A549 (cell line): Measurements from ENCODE around the gene GYG2.

Experiments used
- CTCF ChIP-seq: fragments of >200 bp; sonication (Bioruptor Twin); formaldehyde crosslinking; IDR thresholded peaks from 3 replicates; pipeline ENCODE4 v1.5.1; 2016
- FOSL2 ChIP-seq, 2 experiments: fragments of 450-650 bp in 1 of 2; fragments of >200 bp in 1 of 2; sonication (Bioruptor Twin) in 1 of 2; formaldehyde crosslinking; IDR thresholded peaks; 2 replicates each; pipeline versions ENCODE4 v1.5.0 to v1.6.1; 2016 to 2020; ENCODE audit warnings: mild to moderate bottlenecking in 1 of 2, moderate library complexity in 1 of 2
- HDAC2 ChIP-seq: fragments of 200-600 bp; sonication (generic); IDR thresholded peaks from 2 replicates; pipeline ENCODE4 v1.6.1; 2016

GRCh38 chrX:2859197-2859797 lies 30.6 kb downstream of the GYG2 start:
- TF ChIP-seq HDAC2 (no peak), FOSL2 (IDR thresholded peaks at IDR 0.05) (no peak), FOSL2 (CRISPR knock-in tag; IDR thresholded peaks at IDR 0.05) (no peak), CTCF (no peak)
